Adipocyte (in vitro differentiated cells): ENCODE measurements around the gene GALR2.

Source experiments
- DNase-seq: peaks from one replicate; pipeline ENCODE4 v3.0.0-alpha.2; 2015; ENCODE audit warnings: low read depth
- H3K27me3 ChIP-seq: replicated peaks from 2 replicates; pipeline ENCODE4 v1.7.0; 2013; ENCODE audit warnings: mild to moderate bottlenecking, low read length, moderate library complexity; ENCODE audit not compliant: control insufficient read depth, insufficient read depth
- H3K36me3 ChIP-seq: 2 replicates; pipeline ENCODE4 v1.7.0; 2013; ENCODE audit warnings: low read length, mild to moderate bottlenecking, moderate library complexity; ENCODE audit not compliant: control insufficient read depth, insufficient read depth, severe bottlenecking
- H3K4me1 ChIP-seq: 2 replicates; pipeline ENCODE4 v1.7.0; 2013; ENCODE audit warnings: mild to moderate bottlenecking, low read length, moderate library complexity; ENCODE audit not compliant: control insufficient read depth, insufficient read depth
- H3K4me3 ChIP-seq: 2 replicates; pipeline ENCODE4 v1.7.0; 2013; ENCODE audit warnings: mild to moderate bottlenecking, low read length, moderate library complexity
- H3K9ac ChIP-seq: 2 replicates; pipeline ENCODE4 v1.7.0; 2013; ENCODE audit warnings: mild to moderate bottlenecking, low read length, moderate library complexity
- H3K9me3 ChIP-seq: 2 replicates; pipeline ENCODE4 v1.7.0; 2013; ENCODE audit warnings: mild to moderate bottlenecking, low read length, moderate library complexity; ENCODE audit not compliant: control insufficient read depth

Gene GALR2, protein sequence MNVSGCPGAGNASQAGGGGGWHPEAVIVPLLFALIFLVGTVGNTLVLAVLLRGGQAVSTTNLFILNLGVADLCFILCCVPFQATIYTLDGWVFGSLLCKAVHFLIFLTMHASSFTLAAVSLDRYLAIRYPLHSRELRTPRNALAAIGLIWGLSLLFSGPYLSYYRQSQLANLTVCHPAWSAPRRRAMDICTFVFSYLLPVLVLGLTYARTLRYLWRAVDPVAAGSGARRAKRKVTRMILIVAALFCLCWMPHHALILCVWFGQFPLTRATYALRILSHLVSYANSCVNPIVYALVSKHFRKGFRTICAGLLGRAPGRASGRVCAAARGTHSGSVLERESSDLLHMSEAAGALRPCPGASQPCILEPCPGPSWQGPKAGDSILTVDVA

DNA sequence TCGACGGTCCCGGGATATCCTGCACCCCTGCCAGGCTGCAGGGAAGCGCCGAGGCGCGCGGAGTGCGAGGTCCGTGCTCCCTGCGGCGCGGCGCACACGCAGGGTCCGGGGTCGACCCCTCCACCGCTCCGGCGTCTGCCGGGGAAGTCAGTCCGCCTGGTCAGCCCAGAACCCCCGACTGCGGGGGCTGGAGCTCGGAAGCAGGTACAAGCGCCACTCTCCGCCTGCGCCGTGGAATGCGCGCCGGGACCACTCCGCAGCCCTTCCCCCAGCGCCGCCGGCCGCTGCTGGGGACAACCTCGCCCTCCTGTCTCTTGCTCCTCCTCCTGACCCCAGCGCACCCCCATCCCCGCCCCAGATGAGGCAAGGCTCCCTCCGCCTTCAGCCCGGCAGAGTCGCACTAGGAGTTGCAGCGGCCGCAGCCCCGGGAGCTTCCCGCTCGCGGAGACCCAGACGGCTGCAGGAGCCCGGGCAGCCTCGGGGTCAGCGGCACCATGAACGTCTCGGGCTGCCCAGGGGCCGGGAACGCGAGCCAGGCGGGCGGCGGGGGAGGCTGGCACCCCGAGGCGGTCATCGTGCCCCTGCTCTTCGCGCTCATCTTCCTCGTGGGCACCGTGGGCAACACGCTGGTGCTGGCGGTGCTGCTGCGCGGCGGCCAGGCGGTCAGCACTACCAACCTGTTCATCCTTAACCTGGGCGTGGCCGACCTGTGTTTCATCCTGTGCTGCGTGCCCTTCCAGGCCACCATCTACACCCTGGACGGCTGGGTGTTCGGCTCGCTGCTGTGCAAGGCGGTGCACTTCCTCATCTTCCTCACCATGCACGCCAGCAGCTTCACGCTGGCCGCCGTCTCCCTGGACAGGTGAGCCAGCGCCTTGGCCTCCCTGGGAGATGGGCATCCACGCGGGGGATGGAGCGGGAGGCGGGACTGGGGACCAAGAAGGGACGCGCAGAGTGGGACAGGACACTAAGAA lies at the start of gene GALR2:
Gene GALR2 (plus strand): TSS at position 392 of the 974 bp plus-strand sequence. CDS start 103 bp downstream, at position 495.
- no peaks in the 10 kb centered on the region for H3K36me3 ChIP-seq
- peaks cover 50% of the 10 kb centered on the region for H3K27me3 ChIP-seq
- H3K9me3 ChIP-seq = no peaks in the 10 kb centered on the region
- no peak within 1 kb of the TSS for H3K9ac ChIP-seq
- no peak within 1 kb of the TSS for H3K4me3 ChIP-seq
- DNase-seq = no peak
- peaks cover 16% of the 10 kb centered on the region for H3K4me1 ChIP-seq

DNA sequence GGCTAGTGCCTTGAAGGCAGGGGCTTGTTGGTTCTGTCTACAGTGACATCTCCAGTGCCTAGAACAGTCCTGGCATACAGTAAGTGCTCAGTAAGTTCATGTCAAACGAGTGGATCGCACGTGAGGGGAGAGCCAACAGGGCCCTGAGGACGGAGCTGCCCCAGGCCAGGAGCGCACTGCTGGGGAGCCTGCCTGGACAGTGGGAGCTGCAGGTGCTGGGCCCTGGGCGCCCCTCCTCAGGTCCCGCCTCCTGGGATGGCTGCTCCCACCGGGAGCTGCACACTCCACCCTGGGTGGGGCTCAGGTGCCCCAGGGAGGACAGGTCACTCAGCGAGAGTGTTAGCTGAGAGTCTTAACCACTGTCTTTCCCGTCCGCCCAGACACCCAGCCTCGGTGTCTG lies 49.3 kb upstream of the GALR2 start:
- Histone ChIP-seq H3K4me3 (no peak overlapping the region), H3K4me1 (no peaks in the 10 kb centered on the region), H3K27me3 (peaks cover 15% of the 10 kb centered on the region), H3K9ac (no peak overlapping the region), H3K9me3 (no peaks in the 10 kb centered on the region), H3K36me3 (no peaks in the 10 kb centered on the region)
- no peak for DNase-seq

DNA sequence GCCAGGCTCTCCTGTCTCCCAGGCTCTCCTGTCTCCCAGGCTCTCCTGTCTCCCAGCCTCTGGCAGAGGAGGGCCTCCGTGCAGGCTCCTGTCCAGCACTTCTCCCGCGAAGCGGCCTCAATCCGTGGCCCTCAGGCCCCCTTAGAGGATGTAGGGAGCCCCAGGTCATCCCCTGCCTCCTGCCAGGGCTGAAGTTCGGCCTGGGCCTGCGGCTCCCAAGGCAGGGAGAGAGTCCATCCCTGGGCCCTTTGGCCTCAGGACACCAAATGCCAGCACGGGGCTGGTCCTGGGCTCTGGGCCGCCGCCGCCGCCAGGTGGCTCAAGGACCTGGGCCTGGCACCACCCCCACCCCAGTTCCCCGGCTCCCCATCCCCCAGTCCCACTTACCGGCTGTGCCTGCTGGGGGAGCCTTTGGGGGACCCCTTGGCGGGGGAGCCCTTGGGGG lies 47.8 kb upstream of the GALR2 start:
- Histone ChIP-seq H3K9ac (no peak overlapping the region), H3K4me3 (no peak overlapping the region), H3K4me1 (no peaks in the 10 kb centered on the region), H3K27me3 (peaks cover 11% of the 10 kb centered on the region), H3K36me3 (no peaks in the 10 kb centered on the region), H3K9me3 (no peaks in the 10 kb centered on the region)
- no peak for DNase-seq

DNA sequence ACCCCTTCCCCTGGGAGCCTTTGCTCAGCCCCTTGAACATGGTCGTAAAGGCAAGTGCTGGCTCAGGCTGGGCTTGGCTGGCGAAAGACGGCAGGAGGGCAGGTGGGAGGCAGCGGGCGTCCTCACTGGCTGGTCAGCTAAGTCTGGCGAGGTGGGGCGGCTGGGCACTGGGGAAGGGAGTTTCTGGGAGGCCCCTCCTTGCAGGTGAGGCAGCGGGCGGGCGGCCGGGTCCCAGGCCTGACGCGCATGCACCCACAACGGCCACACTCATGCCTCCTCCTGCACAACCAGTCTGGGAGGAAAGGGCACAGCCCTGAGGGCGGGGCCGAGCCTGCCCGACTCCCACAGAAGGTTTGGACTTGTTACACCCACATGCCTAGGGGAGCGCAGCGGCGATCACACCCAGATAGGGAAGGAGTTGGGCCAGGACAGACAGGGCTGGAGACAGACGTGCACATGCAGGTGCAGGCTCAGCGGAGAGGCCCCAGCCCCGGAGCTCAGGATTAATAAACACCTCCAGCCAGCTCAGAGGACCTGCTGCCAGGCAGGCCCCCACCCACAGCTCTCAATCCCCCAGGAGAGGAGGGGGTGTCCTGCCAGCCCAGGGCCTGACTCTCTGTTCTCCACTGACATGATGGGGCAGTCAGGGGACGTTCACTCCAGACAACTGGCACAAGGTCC lies 47.3 kb upstream of the GALR2 start, which contains the start of gene EVPL:
Gene EVPL (minus strand): TSS at position 148 of the 681 bp plus-strand sequence. CDS start 108 bp downstream, at position 40.
- no peak within 1 kb of the TSS for H3K4me3 ChIP-seq
- DNase-seq = no peak

GRCh38 chr17:76032073-76032779 lies 42.4 kb upstream of the GALR2 start:
- no peaks in the 10 kb centered on the region for H3K9me3 ChIP-seq
- peaks cover 3% of the 10 kb centered on the region for H3K27me3 ChIP-seq

More for the DNA sequence above, 47.3 kb upstream of the GALR2 start, which contains the start of gene EVPL:
- peaks cover 11% of the 10 kb centered on the region for H3K27me3 ChIP-seq
- no peaks in the 10 kb centered on the region for H3K36me3 ChIP-seq
- H3K4me1 ChIP-seq = no peaks in the 10 kb centered on the region
- no peak within 1 kb of the TSS for H3K9ac ChIP-seq
- H3K9me3 ChIP-seq = no peaks in the 10 kb centered on the region

DNA sequence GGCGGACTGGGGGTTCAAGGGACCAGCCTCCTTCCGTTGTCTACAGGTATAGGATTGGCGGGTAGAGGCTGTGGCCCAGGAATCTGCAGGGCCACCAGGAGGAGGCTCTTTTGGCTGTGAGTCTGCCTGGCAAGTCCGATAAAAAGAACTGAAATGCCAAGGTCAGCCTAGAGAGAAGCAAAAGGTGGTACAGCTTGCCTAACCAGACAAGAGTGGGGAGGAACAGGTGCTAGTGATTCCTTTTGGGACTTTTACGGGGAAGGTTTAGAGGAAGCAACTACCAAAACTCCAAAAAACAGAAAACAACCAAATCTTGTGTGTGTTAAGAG lies 41.8 kb upstream of the GALR2 start:
- no peaks in the 10 kb centered on the region for H3K4me1 ChIP-seq
- DNase-seq = no peak
- H3K9ac ChIP-seq = no peak overlapping the region
- no peaks in the 10 kb centered on the region for H3K36me3 ChIP-seq
- H3K9me3 ChIP-seq = no peaks in the 10 kb centered on the region
- H3K4me3 ChIP-seq = no peak overlapping the region
- peaks cover 3% of the 10 kb centered on the region for H3K27me3 ChIP-seq

More at GRCh38 chr17:76032073-76032779, 42.4 kb upstream of the GALR2 start:
- Histone ChIP-seq H3K9ac (no peak overlapping the region), H3K4me3 (no peak overlapping the region), H3K4me1 (no peaks in the 10 kb centered on the region), H3K36me3 (no peaks in the 10 kb centered on the region)
- no peak for DNase-seq

GRCh38 chr17:76033139-76033538 lies 41.4 kb upstream of the GALR2 start:
- no peak overlapping the region for H3K4me3 ChIP-seq
- DNase-seq = no peak
- no peak overlapping the region for H3K9ac ChIP-seq
- no peaks in the 10 kb centered on the region for H3K4me1 ChIP-seq
- H3K27me3 ChIP-seq = peaks cover 3% of the 10 kb centered on the region
- H3K36me3 ChIP-seq = peaks cover 4% of the 10 kb centered on the region
- H3K9me3 ChIP-seq = no peaks in the 10 kb centered on the region

DNA sequence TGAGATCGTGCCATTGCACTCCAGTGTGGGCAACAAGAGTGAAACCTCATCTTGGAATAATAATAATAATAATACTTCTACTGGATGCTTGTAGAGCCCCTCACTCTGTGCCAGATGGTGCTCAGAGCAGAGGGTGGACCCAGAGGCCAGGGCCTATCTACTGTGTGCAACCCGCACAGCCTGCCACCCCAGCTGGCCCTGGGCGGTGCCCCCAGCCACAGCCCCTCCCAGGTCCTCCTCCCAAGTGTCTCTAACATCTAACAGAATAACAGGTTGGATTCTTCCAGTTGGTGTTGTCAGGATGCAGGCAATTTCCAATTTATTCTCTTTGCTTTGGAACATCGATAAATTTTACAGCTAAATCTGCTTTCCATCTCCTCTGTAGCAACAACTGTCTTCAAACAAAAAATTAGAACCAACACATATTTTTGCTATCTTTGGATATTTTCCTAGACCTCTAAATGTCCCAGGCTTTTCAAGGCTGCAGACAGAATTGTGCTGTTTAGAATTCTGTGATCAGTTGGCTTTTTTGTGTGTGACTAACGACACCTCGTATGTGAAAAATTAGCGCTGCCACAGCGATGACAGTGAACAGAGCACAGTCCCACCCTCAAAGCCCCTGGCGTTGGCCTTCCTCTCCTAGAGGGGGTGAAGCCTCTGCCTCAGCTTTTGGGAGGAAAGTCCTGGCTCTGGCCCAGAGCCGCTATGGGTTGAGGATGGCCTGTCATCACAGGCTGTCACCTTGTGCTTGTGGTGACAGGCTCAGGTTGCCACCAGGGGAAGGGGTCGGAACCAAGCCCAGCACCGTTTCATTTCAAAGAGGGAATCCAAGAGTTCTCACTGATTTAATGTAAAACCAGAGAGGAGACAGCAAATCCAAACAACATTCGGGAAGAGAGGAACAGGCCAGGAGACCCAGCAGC lies 39.9 kb upstream of the GALR2 start:
- H3K36me3 ChIP-seq = peaks cover 19% of the 10 kb centered on the region
- no peaks in the 10 kb centered on the region for H3K9me3 ChIP-seq
- no peak for DNase-seq
- H3K9ac ChIP-seq = no peak overlapping the region
- H3K4me3 ChIP-seq = no peak overlapping the region
- H3K27me3 ChIP-seq = peaks cover 3% of the 10 kb centered on the region
- no peaks in the 10 kb centered on the region for H3K4me1 ChIP-seq

GRCh38 chr17:76036497-76037261 lies 37.9 kb upstream of the GALR2 start:
- no peaks in the 10 kb centered on the region for H3K4me1 ChIP-seq
- no peaks in the 10 kb centered on the region for H3K9me3 ChIP-seq
- no peak for DNase-seq
- H3K36me3 ChIP-seq = peaks cover 39% of the 10 kb centered on the region
- H3K9ac ChIP-seq = no peak overlapping the region
- H3K4me3 ChIP-seq = no peak overlapping the region
- peaks cover 3% of the 10 kb centered on the region for H3K27me3 ChIP-seq
